Measurements from ENCODE around the gene DNM1L.
A peak's percentile ranks its signal among the peaks of the same experiment; 100 is the strongest.

DNM1L gene

GRCh38 chr12:32776258-32776657 is 97.2 kb downstream of the DNM1L start:
- Mint-ChIP-seq H3K27ac (no peak overlapping the region), H3K4me3 (no peak overlapping the region), H3K27me3 (ENCODE audit: low read depth) (peaks cover 9% of the 10 kb centered on the region), H3K9me3 (no peaks in the 10 kb centered on the region), H3K36me3 (ENCODE audit: low read depth) (no peaks in the 10 kb centered on the region), H3K4me1 (peaks cover 19% of the 10 kb centered on the region)
- no peak for TF ChIP-seq CTCF (IDR thresholded peaks at IDR 0.05; ENCODE audit: unreplicated experiment in 3 of 3)

GRCh38 chr12:32777159-32777558 is 98.1 kb downstream of the DNM1L start:
- peaks cover 19% of the 10 kb centered on the region for H3K4me1 Mint-ChIP-seq

GRCh38 chr12:32777691-32778175 is 98.6 kb downstream of the DNM1L start:
- peaks cover 19% of the 10 kb centered on the region for H3K4me1 Mint-ChIP-seq
- H3K4me3 Mint-ChIP-seq: no peak overlapping the region
- no peak for TF ChIP-seq CTCF (IDR thresholded peaks at IDR 0.05; ENCODE audit: unreplicated experiment in 3 of 3)
- peaks cover 9% of the 10 kb centered on the region for H3K27me3 Mint-ChIP-seq (ENCODE audit: low read depth)
- no peak overlapping the region for H3K27ac Mint-ChIP-seq
- no peaks in the 10 kb centered on the region for H3K9me3 Mint-ChIP-seq
- no peaks in the 10 kb centered on the region for H3K36me3 Mint-ChIP-seq (ENCODE audit: low read depth)

More at GRCh38 chr12:32777159-32777558, 98.1 kb downstream of the DNM1L start:
- TF ChIP-seq CTCF (IDR thresholded peaks at IDR 0.05; ENCODE audit: unreplicated experiment in 3 of 3): no peak
- H3K36me3 Mint-ChIP-seq (ENCODE audit: low read depth): no peaks in the 10 kb centered on the region
- H3K27ac Mint-ChIP-seq: no peak overlapping the region
- H3K4me3 Mint-ChIP-seq: no peak overlapping the region
- peaks cover 9% of the 10 kb centered on the region for H3K27me3 Mint-ChIP-seq (ENCODE audit: low read depth)
- H3K9me3 Mint-ChIP-seq: no peaks in the 10 kb centered on the region

GRCh38 chr12:32780071-32780470 is 101.0 kb downstream of the DNM1L start:
- no peak for TF ChIP-seq CTCF (IDR thresholded peaks at IDR 0.05; ENCODE audit: unreplicated experiment in 3 of 3)
- peaks cover 15% of the 10 kb centered on the region for H3K4me1 Mint-ChIP-seq
- no peaks in the 10 kb centered on the region for H3K9me3 Mint-ChIP-seq
- peaks cover 13% of the 10 kb centered on the region for H3K27me3 Mint-ChIP-seq (ENCODE audit: low read depth)
- no peak overlapping the region for H3K4me3 Mint-ChIP-seq
- H3K36me3 Mint-ChIP-seq (ENCODE audit: low read depth): no peaks in the 10 kb centered on the region
- H3K27ac Mint-ChIP-seq: peak overlapping the region in 1 of 3 experiments; percentile 58

GRCh38 chr12:32783029-32783428 is 103.9 kb downstream of the DNM1L start:
- H3K36me3 Mint-ChIP-seq (ENCODE audit: low read depth): peaks cover 3% of the 10 kb centered on the region
- H3K4me1 Mint-ChIP-seq: peaks cover 15% of the 10 kb centered on the region
- H3K27ac Mint-ChIP-seq: no peak overlapping the region
- no peaks in the 10 kb centered on the region for H3K9me3 Mint-ChIP-seq
- TF ChIP-seq CTCF (IDR thresholded peaks at IDR 0.05; ENCODE audit: unreplicated experiment in 3 of 3): no peak
- H3K4me3 Mint-ChIP-seq: no peak overlapping the region
- H3K27me3 Mint-ChIP-seq (ENCODE audit: low read depth): peaks cover 17% of the 10 kb centered on the region

- Mint-ChIP-seq H3K9me3 (no peaks in the 10 kb centered on the region), H3K27me3 (ENCODE audit: low read depth) (peaks cover 8% of the 10 kb centered on the region), H3K4me1 (peaks cover 3% of the 10 kb centered on the region), H3K36me3 (ENCODE audit: low read depth) (peaks cover 4% of the 10 kb centered on the region), H3K27ac (no peak overlapping the region), H3K4me3 (no peak overlapping the region)
- TF ChIP-seq CTCF (IDR thresholded peaks at IDR 0.05; ENCODE audit: unreplicated experiment in 3 of 3): no peak
Observed at GRCh38 chr12:32785557-32785956, 106.5 kb downstream of the DNM1L start.
